ENCODE results near the gene KCNMA1.

KCNMA1 gene

GRCh38 chr10:77507291-77507880 is 130.2 kb downstream of the KCNMA1 start:
- DNase-seq (ENCODE audit: low spot score): no peak

DNA sequence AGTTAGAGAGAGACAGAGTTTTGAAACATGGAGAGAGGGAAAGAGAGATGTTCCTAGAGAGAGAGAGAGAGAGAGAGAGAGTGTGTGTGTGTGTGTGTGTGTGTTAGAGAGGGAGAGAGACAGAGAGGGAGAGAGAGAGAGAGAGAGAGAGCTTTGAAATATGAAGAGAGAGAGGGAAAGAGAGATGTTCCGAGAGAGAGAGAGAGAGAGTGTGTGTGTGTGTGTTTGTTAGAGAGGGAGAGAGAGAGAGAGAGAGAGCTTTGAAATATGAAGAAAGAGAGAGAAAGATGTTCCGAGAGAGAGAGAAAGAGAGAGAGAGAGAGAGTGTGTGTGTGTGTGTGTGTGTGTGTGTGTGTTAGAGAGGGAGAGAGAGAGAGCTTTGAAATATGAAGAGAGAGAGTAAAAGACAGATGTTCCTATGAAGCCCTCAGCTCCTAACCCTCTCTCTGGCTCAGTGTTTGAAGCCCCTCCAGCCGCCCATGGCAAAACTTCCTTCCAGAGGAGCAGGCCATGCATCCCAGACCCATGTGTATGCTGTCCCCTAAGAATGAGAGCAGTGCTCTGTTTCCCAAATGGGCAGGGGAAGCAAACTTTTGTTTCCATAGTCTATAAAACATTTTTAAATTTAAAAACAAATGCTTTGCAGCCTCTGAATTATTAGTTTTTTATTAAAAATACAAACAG is 130.9 kb downstream of the KCNMA1 start:
- no peak for DNase-seq (ENCODE audit: low spot score)

DNA sequence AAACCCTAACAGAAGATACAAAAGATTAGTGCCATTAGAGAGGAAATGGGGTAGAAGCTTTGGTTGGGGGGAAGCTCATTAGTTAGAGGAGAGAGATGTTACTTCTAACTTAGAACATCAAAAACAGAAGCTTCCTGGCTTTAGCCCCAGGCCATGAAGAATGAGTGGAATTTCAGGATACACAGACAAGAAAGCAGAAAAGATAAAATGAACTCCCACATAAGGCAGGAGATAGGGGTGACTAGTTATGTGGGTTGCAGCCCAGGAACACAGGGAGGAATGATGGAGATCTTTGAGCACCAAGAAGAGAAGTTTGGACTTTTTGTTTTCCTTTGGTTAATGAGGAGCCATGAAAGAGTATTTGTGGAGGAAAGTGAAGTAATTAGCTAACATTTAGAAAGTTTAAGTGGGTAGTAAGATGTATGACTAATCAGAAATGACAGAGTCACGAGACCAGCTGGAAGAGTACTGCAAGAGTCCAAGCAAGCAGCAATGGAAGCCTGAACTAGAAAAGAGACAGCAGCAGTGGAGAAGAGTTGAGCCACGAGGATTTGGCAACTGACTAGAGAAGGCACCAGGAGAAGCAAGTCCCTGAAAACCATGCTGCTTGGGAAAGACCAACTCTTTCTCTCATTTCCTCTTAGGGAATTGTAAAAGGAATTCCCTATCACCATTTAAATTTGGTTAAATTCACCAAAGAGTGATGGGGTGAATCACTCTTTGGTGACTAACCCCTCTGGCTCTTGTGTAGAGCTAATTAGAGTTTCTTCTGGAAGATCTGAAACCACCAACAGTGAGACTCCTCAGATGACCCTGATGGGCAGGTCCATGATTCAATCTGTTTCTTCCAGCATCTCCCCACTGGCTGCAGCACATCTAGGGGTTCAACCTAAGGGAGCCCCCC is 131.9 kb downstream of the KCNMA1 start:
- DNase-seq (ENCODE audit: low spot score): peak; percentile 76

DNA sequence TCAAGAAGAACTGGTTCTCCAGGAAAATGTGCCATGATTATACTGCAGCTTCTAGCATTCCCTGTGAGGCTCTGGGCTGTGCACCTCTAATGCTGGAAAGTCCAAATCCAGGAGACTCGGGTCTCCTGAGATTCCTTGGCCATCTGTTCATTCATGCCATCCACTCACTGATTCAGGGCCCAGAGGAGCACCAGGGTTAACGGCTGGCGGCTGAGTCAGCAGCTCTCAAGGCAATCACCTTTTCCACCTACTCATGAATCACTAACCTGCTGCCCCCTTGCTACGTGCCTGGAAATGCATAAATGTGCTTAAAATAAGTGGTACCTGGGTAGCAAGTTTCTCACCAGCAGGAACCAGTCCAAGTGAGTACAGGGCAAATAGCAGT is 132.7 kb downstream of the KCNMA1 start:
- no peak for DNase-seq (ENCODE audit: low spot score)

GRCh38 chr10:77504196-77504872 is 133.3 kb downstream of the KCNMA1 start:
- DNase-seq (ENCODE audit: low spot score): no peak

DNA sequence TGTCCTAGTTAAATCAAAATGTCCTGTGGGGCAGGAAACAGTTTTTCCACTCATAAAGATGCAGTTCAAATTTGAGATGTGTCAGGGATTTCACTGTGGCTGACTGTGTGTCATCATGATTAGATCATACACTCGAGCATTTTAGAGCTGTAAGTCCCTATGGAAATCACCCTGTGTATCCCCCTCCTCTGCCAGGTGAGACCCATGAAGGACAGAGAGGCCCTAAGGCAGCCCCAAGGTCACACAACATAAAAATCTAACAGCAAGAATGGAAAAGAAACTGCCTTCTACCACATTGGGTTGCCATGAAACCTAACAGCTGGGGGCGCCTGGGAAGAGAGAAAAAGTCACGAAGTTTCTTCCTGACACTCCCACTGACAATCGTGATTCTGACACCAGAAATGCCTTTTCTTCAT is 135.8 kb downstream of the KCNMA1 start:
- DNase-seq (ENCODE audit: low spot score): no peak

DNA sequence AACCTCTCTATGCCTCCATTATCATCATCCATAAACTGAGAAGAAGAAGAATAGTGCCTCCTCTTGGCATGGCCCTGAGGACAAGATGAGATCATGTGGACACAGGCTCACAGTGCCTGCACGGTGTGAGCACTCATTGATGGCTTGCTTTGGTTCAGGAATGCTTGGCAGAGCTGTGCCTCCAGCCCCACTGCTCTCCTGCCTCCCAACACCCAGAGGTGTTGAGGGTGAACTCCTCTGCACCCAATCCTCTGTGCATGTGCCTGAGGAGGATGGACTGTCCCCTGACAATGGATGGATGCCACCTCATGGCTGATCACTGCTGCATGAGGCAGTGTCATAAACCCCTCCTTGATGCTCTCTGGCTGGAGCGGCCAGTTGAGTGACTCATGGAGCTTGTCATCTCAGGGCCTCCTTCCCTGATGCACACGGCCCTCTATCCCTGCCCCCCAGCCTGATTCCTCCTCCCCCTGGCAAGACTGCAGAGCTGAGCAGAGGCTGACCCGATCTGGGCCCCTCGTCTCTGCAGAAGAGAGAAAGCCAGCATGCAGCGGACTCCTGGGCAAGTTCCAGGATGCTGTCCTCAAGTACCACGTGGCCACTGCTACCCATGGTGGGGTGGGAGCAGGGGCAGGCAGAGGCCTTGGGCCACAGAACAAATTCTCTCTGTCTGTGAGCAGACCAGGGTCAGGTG is 136.3 kb downstream of the KCNMA1 start:
- DNase-seq (ENCODE audit: low spot score): peak; percentile 89

GRCh38 chr10:77500754-77501151 is 136.9 kb downstream of the KCNMA1 start:
- DNase-seq (ENCODE audit: low spot score): no peak

DNA sequence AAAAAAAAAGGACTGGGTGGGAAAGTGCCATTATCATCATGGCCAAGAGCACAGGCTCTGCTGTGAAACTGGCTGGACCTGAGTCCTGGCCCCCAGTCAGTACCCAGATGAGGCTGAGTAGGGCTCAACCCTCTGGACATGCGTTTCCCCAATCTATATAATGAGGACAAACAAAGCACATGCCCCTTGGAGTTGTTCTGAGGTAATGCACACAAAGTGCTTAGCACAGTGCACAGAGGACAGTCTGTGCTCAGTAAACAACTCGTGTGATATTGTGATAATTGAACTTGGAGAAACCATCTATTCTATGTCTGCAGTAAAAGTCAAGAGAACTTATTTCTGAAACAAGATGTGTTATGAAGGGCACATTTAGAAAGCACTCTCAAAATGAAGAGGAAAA is 138.8 kb downstream of the KCNMA1 start:
- no peak for DNase-seq (ENCODE audit: low spot score)

DNA sequence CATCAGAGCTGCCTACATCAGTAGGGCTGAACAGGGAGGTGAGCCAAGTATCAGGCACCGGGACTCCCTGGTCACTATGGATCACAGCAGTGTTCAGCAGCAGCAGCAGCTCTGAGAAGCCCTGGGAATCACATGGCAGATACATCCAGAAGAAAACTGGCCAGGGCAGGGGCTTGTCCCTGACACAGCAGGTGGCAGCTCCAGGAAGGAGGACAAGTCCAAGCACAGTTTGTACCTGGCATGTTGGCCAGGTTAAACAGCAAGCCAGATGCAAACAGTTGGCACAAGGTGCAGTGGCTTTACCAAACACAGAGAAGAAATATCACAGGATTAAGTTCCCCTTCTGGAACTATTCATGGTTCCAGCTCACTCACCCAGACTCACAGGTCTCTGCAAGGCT is 139.4 kb downstream of the KCNMA1 start:
- no peak for DNase-seq (ENCODE audit: low spot score)

- no peak for DNase-seq (ENCODE audit: low spot score)
Measured at GRCh38 chr10:77497748-77498147, 139.9 kb downstream of the KCNMA1 start.

DNA sequence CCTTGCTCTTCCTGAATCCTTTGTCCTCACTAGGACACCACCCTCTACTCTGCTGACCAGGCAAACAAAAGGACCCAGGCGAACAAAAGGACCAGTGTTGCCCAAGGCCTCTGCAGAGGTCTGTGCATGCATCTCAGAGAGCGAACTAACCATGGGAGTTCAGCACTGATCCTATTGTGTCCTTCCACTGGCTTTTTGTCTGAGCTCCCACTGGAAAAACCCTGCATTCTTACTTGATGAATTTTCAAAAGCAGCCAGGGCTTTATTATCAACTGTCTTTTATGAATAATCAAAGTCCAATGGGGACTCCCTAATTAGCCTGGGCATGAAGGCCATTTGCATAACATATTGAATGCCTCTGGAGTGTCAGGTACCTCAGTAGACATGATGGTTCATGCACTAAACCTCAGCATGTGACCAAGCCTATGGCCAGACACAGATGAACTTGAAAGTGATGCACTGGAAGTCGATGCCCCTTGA is 140.6 kb downstream of the KCNMA1 start:
- no peak for DNase-seq (ENCODE audit: low spot score)

GRCh38 chr10:77494756-77495541 is 142.7 kb downstream of the KCNMA1 start:
- DNase-seq (ENCODE audit: low spot score): no peak

DNA sequence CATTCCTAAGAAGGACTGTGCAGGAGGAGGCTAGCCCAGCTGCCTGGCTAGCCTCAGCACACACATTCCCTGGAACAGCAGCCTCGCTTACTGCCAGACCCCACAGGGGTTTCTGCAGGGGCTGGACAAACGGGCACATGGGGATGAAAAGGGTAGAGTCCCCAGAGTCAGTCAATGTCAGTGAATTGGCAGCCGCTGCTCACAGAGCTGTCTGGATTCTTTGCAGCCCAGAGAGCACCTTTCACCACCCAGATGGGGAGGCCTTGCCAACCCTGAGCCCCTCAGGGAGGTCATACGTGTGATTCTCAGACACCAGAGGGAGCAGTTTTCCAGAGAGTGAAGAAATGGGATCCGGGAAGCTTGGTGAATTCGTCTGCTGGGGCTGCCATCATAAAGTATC is 143.3 kb downstream of the KCNMA1 start:
- peak; percentile 44 for DNase-seq (ENCODE audit: low spot score)

- DNase-seq (ENCODE audit: low spot score): no peak
Measured at GRCh38 chr10:77493851-77494261, 143.8 kb downstream of the KCNMA1 start.

GRCh38 chr10:77493239-77493806 is 144.3 kb downstream of the KCNMA1 start:
- no peak for DNase-seq (ENCODE audit: low spot score)

GRCh38 chr10:77492368-77492994 is 145.1 kb downstream of the KCNMA1 start:
- DNase-seq (ENCODE audit: low spot score): no peak

GRCh38 chr10:77490534-77491314 is 146.9 kb downstream of the KCNMA1 start:
- DNase-seq (ENCODE audit: low spot score): no peak

DNA sequence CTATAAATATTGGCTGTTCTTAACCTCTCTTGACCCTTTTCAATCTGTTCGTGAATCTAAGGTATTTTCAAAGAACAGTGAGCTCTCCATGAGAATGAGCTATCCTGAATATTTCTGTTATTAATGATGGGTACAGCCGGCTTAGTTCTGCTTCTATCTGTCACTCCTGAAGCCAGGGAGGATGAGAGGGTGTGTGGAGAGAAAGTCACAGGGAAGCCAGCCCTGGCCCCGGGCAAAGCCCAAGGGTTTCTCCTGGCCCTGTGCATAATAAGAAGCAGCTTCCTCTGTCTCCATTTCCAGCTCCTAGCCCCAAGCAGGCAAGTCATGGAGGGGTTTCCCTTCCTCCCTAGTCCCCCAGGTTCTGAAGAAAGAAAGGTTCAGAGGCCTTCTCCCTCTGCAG is 151.1 kb downstream of the KCNMA1 start:
- no peak for DNase-seq (ENCODE audit: low spot score)
